Esophagus squamous epithelium (tissue), 4 donors: ENCODE results near the gene DNAH1.

Experiments used
- POLR2A ChIP-seq, 4 donors: fragments of 450-650 bp; IDR thresholded peaks; one replicate each; pipeline ENCODE4 v1.6.1; 2017; ENCODE audit warnings: antibody characterized with exemption in 4 of 4, mild to moderate bottlenecking in 4 of 4, moderate library complexity in 3 of 4
- TF ChIP-seq, protein P1 (sequence below), 6 experiments: fragments of 450-650 bp in 4 of 6; fragments of 200-600 bp in 2 of 6; sonication (generic) in 2 of 6; IDR thresholded peaks; one replicate each; pipeline ENCODE4 v1.5.1; 2016 to 2019; ENCODE audit warnings: antibody characterized with exemption in 6 of 6, mild to moderate bottlenecking in 4 of 6, moderate library complexity in 4 of 6

DNA sequence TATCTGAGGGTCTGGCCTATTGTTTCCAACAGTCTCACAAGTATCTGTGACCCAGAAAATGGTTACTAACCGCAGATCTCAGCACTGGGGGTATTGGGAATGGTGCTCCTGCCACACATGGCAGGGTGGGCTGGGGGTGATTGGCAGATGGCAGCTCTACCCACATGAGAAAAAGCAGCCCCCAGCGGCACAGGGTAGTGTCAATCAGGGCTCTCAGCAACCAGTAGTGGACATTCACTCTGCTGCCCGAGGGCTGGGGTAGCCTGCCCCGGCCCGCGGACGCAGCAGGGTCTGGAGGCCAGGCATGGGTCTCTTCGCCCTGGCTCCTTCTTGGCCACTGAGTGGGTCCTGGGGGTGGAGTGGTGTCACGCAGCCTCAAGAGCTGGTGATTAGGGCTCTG is 8.6 kb downstream of the DNAH1 start:
- TF ChIP-seq, protein P1, sequence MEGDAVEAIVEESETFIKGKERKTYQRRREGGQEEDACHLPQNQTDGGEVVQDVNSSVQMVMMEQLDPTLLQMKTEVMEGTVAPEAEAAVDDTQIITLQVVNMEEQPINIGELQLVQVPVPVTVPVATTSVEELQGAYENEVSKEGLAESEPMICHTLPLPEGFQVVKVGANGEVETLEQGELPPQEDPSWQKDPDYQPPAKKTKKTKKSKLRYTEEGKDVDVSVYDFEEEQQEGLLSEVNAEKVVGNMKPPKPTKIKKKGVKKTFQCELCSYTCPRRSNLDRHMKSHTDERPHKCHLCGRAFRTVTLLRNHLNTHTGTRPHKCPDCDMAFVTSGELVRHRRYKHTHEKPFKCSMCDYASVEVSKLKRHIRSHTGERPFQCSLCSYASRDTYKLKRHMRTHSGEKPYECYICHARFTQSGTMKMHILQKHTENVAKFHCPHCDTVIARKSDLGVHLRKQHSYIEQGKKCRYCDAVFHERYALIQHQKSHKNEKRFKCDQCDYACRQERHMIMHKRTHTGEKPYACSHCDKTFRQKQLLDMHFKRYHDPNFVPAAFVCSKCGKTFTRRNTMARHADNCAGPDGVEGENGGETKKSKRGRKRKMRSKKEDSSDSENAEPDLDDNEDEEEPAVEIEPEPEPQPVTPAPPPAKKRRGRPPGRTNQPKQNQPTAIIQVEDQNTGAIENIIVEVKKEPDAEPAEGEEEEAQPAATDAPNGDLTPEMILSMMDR (IDR thresholded peaks at IDR 0.05), result no peak
- TF ChIP-seq POLR2A (IDR thresholded peaks at IDR 0.05), result no peak
